ENCODE measurements around the gene TMEM205. TPM values are rescaled to one million over a fixed set of nuclear protein-coding genes. Genes with fewer than 3 reads are reported as not detected.

The TMEM205 gene
- total and polyA plus RNA-seq, 2 of the 13 experiments (the other 11 are each of a cell fraction or from before 2014, with no cell fraction given): 45.5 to 98.7 TPM

- TF ChIP-seq ZNF670 (CRISPR knock-in tag; IDR thresholded peaks at IDR 0.05; ENCODE audit: borderline replicate concordance) (no peak), USF2 (IDR thresholded peaks at IDR 0.05; ENCODE audit: low read depth, low read length) (no peak), USF2 (CRISPR knock-in tag; IDR thresholded peaks at IDR 0.05; ENCODE audit: borderline replicate concordance) (no peak), IKZF1 (IDR thresholded peaks at IDR 0.05) (no peak), ZNF251 (CRISPR knock-in tag; IDR thresholded peaks at IDR 0.05) (no peak), NKX3-1 (CRISPR knock-in tag; IDR thresholded peaks at IDR 0.05) (no peak), ZBTB7A (CRISPR knock-in tag; IDR thresholded peaks at IDR 0.05) (no peak), KLF12 (CRISPR knock-in tag; IDR thresholded peaks at IDR 0.05; ENCODE audit: borderline replicate concordance) (no peak), REL (CRISPR knock-in tag; conservative IDR thresholded peaks at IDR 0.05) (no peak), HES4 (CRISPR knock-in tag; IDR thresholded peaks at IDR 0.05; ENCODE audit: borderline replicate concordance) (no peak), NR2F2 (IDR thresholded peaks at IDR 0.05; ENCODE audit: borderline replicate concordance, low read depth) (no peak), SRSF1 (optimal IDR thresholded peaks at IDR 0.05; ENCODE audit: low read depth, low read length) (no peak), RCOR2 (CRISPR knock-in tag; IDR thresholded peaks at IDR 0.05) (0 out of 2 replicates have a peak, but pooled peaks have one; percentile 31), ERF (CRISPR knock-in tag; IDR thresholded peaks at IDR 0.05) (peak; percentile 68; the same call in 1 of the 2 replicates), ZNF501 (CRISPR knock-in tag; IDR thresholded peaks at IDR 0.05) (0 out of 2 replicates have a peak, but pooled peaks have one; percentile 32), ZNF572 (CRISPR knock-in tag; IDR thresholded peaks at IDR 0.05) (no peak), ZC3H4 (CRISPR knock-in tag; IDR thresholded peaks at IDR 0.05; ENCODE audit: borderline replicate concordance) (no peak), ZBTB26 (CRISPR knock-in tag; IDR thresholded peaks at IDR 0.05; ENCODE audit: borderline replicate concordance) (no peak), ELF3 (CRISPR knock-in tag; IDR thresholded peaks at IDR 0.05) (peak; percentile 73), ZBTB43 (CRISPR knock-in tag; conservative IDR thresholded peaks at IDR 0.05) (0 out of 2 replicates have a peak, but pooled peaks have one; percentile 48), GPN1 (CRISPR knock-in tag; IDR thresholded peaks at IDR 0.05; ENCODE audit: borderline replicate concordance) (no peak), ZBTB25 (CRISPR knock-in tag; IDR thresholded peaks at IDR 0.05) (peak; percentile 77), NFE2L2 (IDR thresholded peaks at IDR 0.05; ENCODE audit: low read length) (no peak), NFRKB (IDR thresholded peaks at IDR 0.05) (no peak), ARHGAP35 (CRISPR knock-in tag; IDR thresholded peaks at IDR 0.05; ENCODE audit: borderline replicate concordance) (no peak)
- TF ChIP-seq, protein P1, sequence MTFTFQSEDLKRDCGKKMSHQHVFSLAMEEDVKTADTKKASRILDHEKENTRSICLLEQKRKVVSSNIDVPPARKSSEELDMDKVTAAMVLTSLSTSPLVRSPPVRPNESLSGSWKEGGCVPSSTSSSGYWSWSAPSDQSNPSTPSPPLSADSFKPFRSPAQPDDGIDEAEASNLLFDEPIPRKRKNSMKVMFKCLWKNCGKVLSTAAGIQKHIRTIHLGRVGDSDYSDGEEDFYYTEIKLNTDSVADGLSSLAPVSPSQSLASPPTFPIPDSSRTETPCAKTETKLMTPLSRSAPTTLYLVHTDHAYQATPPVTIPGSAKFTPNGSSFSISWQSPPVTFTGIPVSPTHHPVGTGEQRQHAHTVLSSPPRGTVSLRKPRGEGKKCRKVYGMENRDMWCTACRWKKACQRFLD (CRISPR knock-in tag; IDR thresholded peaks at IDR 0.05; ENCODE audit: borderline replicate concordance): no peak
Measured at GRCh38 chr19:11324079-11324661, 21.9 kb downstream of the TMEM205 start (continued).
